Lower lobe of right lung (tissue), 2 donors: ENCODE measurements around the gene ZMIZ1. TPM values are rescaled to one million over a fixed set of nuclear protein-coding genes. Genes with fewer than 3 reads are reported as not detected.

ENCODE experiments used
- ATAC-seq, 2 donors: fragments of 200-7000 bp; cut with Tn5 transposase; one replicate each; pipeline ENCODE4 v1.9.1; 2020 to 2022; ENCODE audit warnings: mild to moderate bottlenecking in 2 of 2, moderate library complexity in 2 of 2
- DNase-seq: peaks from one replicate; pipeline ENCODE4 v3.0.0-alpha.2; 2020
- H3K27ac ChIP-seq: fragments of 200-600 bp; one replicate; pipeline ENCODE4 v1.8.0; 2022
- H3K27me3 ChIP-seq: fragments of 200-600 bp; one replicate; pipeline ENCODE4 v1.8.0; 2022; ENCODE audit warnings: low read depth
- H3K36me3 ChIP-seq: fragments of 200-600 bp; one replicate; pipeline ENCODE4 v1.8.0; 2022; ENCODE audit warnings: mild to moderate bottlenecking
- H3K4me1 ChIP-seq: fragments of 200-600 bp; one replicate; pipeline ENCODE4 v1.8.0; 2022
- H3K4me3 ChIP-seq: fragments of 200-600 bp; one replicate; pipeline ENCODE4 v1.8.0; 2022; ENCODE audit warnings: mild to moderate bottlenecking
- H3K9me3 ChIP-seq: fragments of 200-600 bp; one replicate; pipeline ENCODE4 v1.8.0; 2022
- CTCF ChIP-seq: fragments of 200-600 bp; IDR thresholded peaks from one replicate; pipeline ENCODE4 v1.8.0; 2022; ENCODE audit warnings: antibody characterized with exemption, mild to moderate bottlenecking
- intact Hi-C: fragments of 100-400 bp; cut with DNase I; formaldehyde crosslinking; loops from one replicate; pipeline ENCODE4 v1.11.0; 2022
- total RNA-seq: library from RNA; stranded (reverse); fragmentation: NEBNext Ultra II Directional; extraction: Animal tissue kit (Norgen Biotek cat#: 25700); gene quantifications from one replicate; pipeline ENCODE4 v1.2.1, GENCODE V29; 2021
- donor health status: DM: no; HTN: yes; CAD: no; lungs with severe emphysema.

The ZMIZ1 gene
- total RNA-seq, 1 donor from 2014 or later: 102 TPM

DNA sequence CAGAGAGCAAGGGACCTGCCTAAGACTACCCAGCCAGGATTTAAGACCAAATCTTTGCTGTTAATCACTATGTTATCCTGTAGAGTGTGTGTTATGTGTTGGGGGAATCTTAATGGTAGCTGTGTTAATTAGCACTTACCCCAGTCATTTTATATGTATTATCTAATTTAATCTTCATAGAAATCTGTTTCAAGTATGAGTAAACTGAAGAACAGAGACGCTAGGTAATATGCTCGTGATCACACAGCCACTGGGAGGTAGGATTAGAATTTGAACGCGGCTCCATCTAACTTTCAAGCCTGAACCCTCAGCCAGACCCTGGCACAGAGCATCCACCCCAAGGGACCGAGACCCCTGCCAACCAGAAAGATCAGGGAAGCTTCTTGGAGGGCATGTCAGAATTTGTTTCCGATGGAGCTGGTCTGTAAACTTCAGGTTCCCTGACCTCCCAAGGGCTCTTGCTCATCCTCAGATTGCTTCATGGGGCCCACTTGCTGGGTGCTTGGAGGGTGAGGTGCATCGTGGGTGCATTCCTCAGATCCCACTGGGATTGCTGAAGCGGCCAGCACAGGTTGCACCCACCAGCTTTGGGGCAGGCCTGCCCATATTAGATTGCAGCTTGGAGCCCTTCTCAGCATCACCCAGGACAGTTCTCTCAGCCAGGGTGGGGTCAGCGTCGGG, 105.0 kb downstream of the ZMIZ1 start:
- TF ChIP-seq CTCF: no peak
- H3K4me3 ChIP-seq: no peak overlapping the region
- intact Hi-C loops: no loop called here
- peaks cover 43% of the 10 kb centered on the region for H3K4me1 ChIP-seq
- no peak overlapping the region for H3K27ac ChIP-seq
- ATAC-seq (no peak), DNase-seq (no peak)
- peaks cover 41% of the 10 kb centered on the region for H3K36me3 ChIP-seq
- no peaks in the 10 kb centered on the region for H3K27me3 ChIP-seq
- H3K9me3 ChIP-seq: no peaks in the 10 kb centered on the region

DNA sequence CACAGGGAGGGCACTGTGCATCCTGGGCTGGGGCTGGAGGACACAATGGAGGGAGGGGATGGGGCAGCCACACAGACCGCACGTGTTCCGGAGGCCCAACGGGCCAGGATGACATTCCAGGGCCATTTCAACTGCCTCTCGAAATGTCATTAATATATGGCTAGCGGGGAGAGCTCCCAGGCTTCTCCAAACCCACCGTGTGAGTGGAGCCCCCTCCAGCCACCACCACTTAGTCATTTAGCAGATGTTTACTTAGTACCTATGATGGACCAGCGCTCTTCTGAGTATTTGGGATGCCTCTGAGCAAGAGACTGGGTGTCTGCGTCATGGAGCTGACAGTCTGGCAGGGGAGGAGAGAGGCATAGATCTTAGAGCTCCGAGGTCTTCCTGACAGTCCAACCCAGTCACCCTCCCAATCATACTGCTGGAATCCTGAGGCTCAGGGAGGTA, 107.3 kb downstream of the ZMIZ1 start:
- H3K4me3 ChIP-seq: no peak overlapping the region
- intact Hi-C loops: no loop called here
- no peaks in the 10 kb centered on the region for H3K9me3 ChIP-seq
- no peaks in the 10 kb centered on the region for H3K27me3 ChIP-seq
- peak overlapping the region; percentile 66 for H3K27ac ChIP-seq
- H3K36me3 ChIP-seq: peaks cover 29% of the 10 kb centered on the region
- DNase-seq (no peak), ATAC-seq (no peak)
- TF ChIP-seq CTCF: no peak
- H3K4me1 ChIP-seq: peaks cover 66% of the 10 kb centered on the region

DNA sequence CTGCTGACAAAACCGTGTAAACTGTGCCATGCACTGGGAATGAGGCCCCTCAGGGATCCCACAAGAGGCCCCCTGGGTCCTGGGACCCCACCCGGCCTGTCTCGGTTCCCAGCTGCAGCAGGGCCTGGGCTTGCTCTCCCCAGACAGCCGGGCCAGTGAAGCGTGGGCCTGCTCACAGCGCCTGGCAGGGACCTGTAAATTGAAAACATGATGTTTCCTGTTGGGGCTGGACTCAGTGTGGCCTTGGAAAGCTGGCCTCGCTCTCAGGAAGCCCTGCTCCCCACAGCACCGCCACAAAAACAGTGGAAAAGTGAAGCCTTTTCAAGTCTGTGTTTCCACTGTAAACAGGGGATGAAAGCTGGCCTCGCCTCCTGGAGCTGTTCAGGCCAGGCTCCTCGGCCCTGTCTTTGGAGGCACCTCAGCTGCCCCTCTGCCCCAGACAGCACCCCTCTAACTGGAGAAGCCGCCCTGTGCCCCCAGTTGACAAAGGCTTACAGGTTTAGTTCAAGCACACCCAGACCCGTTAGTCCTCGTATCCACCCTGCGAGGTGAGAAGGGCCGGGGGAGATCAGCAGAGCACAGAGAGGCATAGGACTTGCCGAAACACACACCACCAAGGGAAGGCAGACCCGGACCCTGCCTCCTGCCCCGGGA, 108.3 kb downstream of the ZMIZ1 start:
- Histone ChIP-seq H3K27me3 (no peaks in the 10 kb centered on the region), H3K4me3 (no peak overlapping the region), H3K36me3 (peaks cover 24% of the 10 kb centered on the region), H3K27ac (peak overlapping the region; percentile 66), H3K4me1 (peaks cover 76% of the 10 kb centered on the region), H3K9me3 (no peaks in the 10 kb centered on the region)
- intact Hi-C loops: no loop called here
- DNase-seq (no peak), ATAC-seq (no peak)
- TF ChIP-seq CTCF: no peak

DNA sequence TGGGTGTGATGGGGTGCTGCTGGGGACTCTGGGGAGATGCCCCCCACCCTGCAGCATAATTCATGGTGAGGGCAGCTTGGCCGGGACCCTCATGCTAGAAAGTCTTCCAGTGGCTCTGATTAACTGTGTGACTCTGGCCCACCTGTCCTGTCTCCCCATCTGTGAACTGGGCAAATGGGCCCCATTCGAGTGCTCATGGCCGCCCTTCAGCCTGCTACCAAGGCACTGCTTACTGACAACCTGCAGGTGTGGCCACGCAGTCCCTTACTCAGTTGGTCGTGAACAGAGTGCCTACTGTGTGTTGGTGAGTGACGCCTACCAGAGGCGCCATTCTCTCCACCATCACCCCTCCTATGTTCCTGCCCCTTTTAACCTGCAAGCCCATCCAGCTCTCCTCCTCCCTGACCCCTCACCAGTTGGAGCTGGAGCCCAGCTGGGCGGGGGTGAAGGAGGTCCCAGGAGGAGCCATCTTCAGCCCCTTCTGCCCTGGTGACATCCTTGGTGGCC, 109.4 kb downstream of the ZMIZ1 start:
- intact Hi-C loops: no loop called here
- ATAC-seq: no peak
- no peak for DNase-seq
- no peak overlapping the region for H3K4me3 ChIP-seq
- H3K9me3 ChIP-seq: no peaks in the 10 kb centered on the region
- peaks cover 24% of the 10 kb centered on the region for H3K36me3 ChIP-seq
- peaks cover 83% of the 10 kb centered on the region for H3K4me1 ChIP-seq
- TF ChIP-seq CTCF: no peak
- no peaks in the 10 kb centered on the region for H3K27me3 ChIP-seq
- H3K27ac ChIP-seq: peak overlapping the region; percentile 66

DNA sequence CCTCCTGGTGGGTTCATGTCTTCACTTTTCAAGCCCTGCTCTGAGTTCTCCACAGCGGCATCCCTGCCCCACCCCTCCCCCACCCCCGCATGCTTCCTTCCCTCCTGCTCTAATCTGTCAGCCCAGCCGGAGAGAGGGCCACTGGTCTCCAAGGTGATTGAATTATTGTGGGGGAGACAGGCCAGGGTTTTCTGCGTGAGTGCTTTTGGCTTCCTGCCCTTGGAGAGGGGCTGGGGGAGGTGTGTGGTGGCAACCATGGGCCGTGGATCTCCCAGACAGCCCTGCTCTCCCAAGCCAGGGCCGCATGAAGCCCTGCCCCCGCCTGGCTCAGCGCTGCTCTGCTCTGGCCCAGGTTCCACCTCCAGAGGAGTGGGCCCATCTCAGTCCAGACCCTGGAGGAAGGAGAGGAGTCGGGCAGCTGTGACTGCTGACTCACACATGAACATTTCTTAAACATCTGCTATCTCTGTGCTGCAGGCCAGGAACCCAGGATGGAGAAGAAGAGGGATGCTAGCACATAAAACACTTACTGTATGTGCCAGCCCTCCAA, 109.9 kb downstream of the ZMIZ1 start:
- intact Hi-C loops: no loop called here
- DNase-seq (no peak), ATAC-seq (no peak)
- Histone ChIP-seq H3K4me1 (peaks cover 89% of the 10 kb centered on the region), H3K27me3 (no peaks in the 10 kb centered on the region), H3K27ac (peak overlapping the region; percentile 66), H3K9me3 (no peaks in the 10 kb centered on the region), H3K36me3 (peaks cover 22% of the 10 kb centered on the region), H3K4me3 (no peak overlapping the region)
- no peak for TF ChIP-seq CTCF
